H54 (cell line): Measurements from ENCODE around the gene RNU1-1.
"Not testable (repeated sequence)": the region's sequence is repeated elsewhere in the genome, so short reads cannot be mapped to it uniquely, and the experiment has no call there.

Source experiments
- DNase-seq: peaks from one replicate; pipeline ENCODE4 v3.0.0; 2011; ENCODE audit warnings: low spot score, mixed read lengths; ENCODE audit not compliant: insufficient read length
- FAIRE-seq: peaks from 3 replicates; lab custom pipeline; 2011; peaks lifted over from hg19 to GRCh38; lab: Jason Lieb, UNC
- POLR2A ChIP-seq: IDR thresholded peaks from 2 replicates; pipeline ENCODE4 v1.6.1; 2011; ENCODE audit warnings: low read depth, mild to moderate bottlenecking, low read length

The RNU1-1 gene

DNA sequence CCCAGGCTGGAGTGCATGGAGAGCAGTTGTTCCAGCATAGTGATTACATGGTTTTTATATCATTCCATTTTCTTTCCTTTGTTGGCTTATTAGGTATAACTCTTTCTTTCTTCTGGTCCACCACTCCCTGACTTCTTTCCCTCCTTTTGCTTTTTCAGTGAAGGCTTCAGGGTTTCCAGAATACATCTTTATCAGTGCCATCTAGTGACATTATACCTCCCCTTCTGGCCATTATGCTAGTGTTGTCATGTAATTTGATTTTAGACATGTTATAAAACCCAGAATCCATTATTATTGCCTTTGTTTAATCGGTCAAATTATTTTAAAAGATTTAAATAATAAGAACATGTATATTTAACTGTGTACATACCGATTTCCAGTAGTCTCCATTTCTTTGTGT, 10.6 kb downstream of the RNU1-1 start:
- DNase-seq (no peak), FAIRE-seq (no peak)
- TF ChIP-seq POLR2A, result no peak

GRCh38 chr1:16501446-16501845, 12.6 kb downstream of the RNU1-1 start:
- not testable (repeated sequence) for DNase-seq, FAIRE-seq

DNA sequence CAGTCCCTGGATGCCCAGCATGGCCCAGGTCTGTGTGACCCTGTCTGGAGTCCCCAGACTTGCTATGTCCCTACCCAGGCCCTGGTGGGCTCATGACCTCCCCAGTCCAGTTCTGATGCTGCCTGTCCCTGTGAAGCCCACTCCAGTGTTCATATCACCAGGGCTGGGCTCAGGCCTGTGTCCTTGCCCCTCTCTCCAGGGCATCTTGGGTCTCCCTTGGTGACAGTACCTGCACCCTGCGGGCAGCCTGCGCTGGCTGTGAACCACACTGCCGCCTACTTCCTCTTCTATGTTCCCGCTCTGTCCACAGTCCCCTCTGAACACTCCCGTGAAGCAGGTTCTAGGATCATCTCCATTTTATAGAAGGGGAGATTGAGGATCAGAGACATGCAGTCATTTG, 13.1 kb downstream of the RNU1-1 start:
- DNase-seq, FAIRE-seq: not testable (repeated sequence)

GRCh38 chr1:16500466-16500865, 13.6 kb downstream of the RNU1-1 start:
- FAIRE-seq, DNase-seq: not testable (repeated sequence)

- peak; percentile 19; the same call in 1 of the 2 replicates for TF ChIP-seq POLR2A
- DNase-seq, result peak; percentile 68
- FAIRE-seq, result no peak
These were observed 15.3 kb downstream of the RNU1-1 start for GRCh38 chr1:16498573-16499413.

DNA sequence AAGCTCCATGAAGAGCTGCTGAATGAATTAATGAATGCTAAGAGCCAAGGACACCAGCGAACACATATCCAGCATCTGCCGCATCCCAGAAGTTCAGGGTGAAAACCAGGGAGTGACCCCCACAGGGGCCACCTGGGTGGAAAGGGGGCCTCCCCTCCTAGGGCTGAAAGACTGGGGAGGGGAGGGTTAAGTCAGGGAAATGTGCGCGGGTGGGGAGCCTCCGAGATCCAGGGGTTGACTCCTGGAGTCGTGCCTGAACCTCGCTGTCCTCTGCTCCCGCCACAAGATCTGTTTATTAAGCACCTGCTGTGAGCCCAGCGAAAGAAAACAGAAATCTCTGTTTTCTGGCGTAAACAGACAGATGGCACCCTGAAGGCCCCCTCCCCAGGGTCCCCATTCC, 16.0 kb downstream of the RNU1-1 start:
- FAIRE-seq, DNase-seq: not testable (repeated sequence)

- not testable (repeated sequence) for DNase-seq, FAIRE-seq
These were observed 16.6 kb downstream of the RNU1-1 start for GRCh38 chr1:16497474-16497904.

DNA sequence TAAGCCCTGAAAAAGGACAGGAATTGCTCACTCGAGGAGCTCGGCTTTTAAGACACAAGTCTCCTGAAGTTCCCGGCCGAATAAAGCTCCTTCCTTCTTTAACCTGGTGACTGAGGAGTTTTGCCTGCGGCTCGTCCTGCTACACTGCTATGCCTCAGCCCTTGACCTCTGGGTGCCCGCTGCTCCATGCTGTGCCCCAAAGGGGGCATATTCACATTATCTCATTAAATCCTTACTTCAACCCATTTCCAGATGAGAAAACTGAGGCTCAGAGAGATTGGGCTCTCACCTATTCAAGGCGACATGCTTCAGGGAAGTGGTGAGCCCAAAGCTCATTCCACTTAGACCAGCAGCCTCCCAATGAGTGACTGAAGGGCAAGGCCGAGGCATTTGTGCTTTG, 20.4 kb downstream of the RNU1-1 start:
- not testable (repeated sequence) for FAIRE-seq, DNase-seq

- DNase-seq, FAIRE-seq: not testable (repeated sequence)
These were observed 21.1 kb downstream of the RNU1-1 start for GRCh38 chr1:16492937-16493336.

DNA sequence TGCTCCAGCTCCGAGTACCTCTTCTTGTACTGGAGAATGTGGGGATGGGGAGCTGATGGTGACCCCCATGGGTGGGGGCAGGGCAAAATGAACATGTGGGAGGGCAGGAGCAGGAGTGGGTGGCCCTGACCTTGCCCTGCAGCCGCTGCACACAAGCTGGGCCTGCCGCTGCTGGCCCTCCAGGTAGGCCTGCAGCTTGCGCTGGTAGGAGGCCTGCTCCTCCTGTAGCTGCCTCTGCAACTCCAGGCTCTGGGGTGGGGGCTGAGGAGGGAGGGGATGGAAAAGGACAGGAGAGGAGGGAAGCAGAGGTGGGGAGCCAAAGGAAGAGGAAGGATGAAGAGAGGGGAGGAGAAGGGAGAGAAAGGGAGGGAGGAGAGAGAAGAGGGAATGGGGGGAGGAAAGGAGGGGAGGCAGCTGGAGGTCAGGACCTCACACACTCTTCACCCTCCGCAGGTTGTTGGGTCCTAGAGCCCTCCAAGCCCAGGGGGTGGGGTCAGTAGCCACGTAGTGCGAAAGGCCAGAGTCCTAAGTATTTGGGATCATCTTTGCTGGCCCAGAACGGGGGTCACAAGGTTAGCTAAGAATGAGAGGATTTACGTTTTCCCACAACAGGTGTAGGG, 22.9 kb downstream of the RNU1-1 start:
- DNase-seq (no peak), FAIRE-seq (no peak)
- TF ChIP-seq POLR2A, result no peak

GRCh38 chr1:16489195-16489880, 24.7 kb downstream of the RNU1-1 start:
- not testable (repeated sequence) for DNase-seq, FAIRE-seq

- not testable (repeated sequence) for FAIRE-seq, DNase-seq
These were observed 27.1 kb downstream of the RNU1-1 start for GRCh38 chr1:16487011-16487410.

DNA sequence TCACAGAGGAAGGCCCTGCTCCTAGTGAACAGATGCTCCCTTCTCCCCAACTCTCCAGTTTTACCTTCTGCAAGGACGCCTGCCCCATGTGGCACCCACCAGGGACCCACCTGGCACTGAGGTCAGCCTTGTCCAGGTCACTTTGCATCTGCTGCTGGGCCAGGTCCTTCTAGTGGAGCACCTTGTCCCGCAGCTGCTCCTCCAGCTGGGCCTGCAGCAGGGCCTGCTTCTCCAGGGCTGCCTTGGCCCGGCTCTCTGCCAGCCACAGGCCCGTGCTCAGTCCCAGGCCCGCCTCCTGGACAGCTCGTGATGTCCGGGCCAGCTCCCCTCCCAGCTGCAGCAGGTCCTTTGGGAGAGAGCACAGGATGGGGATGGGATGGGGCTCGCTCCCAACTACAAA, 27.8 kb downstream of the RNU1-1 start:
- not testable (repeated sequence) for DNase-seq, FAIRE-seq

- FAIRE-seq, result no peak
- TF ChIP-seq POLR2A, result no peak
- no peak for DNase-seq
These were observed 29.2 kb downstream of the RNU1-1 start for GRCh38 chr1:16484931-16485330.

DNA sequence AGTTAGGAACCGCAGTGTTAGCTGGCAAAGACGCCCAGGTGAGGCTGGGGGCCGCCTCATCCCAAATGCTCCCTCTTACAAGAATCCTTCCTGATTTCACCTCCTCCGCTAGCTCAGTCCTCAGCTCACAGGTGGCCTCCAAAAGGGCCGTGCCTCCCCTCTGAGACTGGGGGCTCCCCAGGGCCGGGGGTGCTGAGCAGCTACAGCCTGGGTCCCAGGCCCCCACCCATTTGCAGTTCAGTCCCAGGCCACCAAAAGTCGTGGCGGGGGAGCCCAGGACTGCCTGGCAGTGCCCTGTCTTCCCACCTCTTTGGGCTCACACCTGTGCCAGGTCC, 29.6 kb downstream of the RNU1-1 start:
- FAIRE-seq (no peak), DNase-seq (no peak)
- no peak for TF ChIP-seq POLR2A

DNA sequence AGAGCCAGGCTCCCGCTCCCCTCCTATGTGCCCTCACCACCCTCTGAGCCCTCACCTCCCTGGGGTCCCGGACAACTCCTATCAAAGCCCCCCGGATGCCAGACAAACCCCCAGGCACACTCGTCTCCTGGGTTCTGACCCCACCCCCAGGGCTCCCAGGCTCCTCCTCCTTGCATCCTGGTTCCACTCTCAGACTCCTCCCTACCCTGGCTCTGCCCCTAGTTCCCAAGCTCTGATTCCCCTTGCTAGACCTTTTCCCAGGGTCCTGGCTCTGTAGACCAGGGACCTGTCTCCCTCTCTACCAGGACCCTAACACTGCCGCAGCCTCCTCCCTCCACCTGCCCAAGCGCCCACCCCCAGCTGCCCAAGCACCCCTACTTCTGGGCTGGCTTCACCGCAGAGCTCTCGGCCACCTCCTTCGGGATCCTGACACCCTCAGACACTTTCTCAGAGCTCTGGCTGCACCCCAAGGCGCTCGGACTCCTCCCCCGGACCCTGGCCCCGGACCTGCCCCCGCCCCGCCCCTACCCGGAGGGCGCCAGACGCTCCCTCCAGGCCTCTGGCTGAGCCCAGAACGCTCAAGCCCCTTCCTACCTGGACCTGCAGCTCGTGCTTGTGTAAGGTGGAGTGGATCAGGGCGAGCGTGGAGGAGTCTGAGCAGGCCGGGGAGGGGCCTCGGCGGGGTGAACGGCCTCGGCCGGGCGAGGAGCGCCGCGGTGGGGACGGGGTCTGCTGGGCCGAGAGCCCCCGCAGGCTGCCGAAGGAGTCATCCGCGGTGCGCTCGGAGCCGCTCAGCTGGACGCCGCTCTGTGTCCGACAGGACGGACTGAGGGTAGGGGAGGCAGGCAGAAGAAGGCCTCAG, 30.2 kb downstream of the RNU1-1 start:
- DNase-seq, FAIRE-seq: not testable (repeated sequence)

DNA sequence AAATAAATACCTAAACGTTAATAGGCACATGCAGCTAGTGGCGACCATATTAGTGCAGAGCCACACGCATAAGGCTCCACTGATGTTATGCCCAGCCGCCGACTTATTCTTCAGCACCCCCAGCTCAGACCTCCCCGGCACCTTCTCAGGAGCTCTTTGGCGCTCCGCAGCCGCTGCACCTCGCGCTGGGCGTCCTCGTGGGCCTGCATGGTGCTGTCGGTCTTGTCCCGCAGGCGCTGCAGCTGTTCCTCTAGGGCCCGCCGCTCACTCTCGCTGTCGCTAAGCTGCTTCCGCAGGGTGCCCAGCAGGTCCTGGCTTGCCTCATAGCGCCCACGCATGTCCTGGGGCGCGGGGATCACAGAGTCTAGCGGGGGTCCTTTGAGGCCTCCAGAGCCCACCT, 30.9 kb downstream of the RNU1-1 start:
- FAIRE-seq, DNase-seq: not testable (repeated sequence)
